Measurements from ENCODE around the gene SCN3A. TPM values are rescaled to one million over a fixed set of nuclear protein-coding genes. Genes with fewer than 3 reads are reported as not detected.

The SCN3A gene
- polyA plus RNA-seq, 1 donor (not counting 4 experiments of a cell fraction or from before 2014, with no cell fraction given), result 0.01 TPM

DNA sequence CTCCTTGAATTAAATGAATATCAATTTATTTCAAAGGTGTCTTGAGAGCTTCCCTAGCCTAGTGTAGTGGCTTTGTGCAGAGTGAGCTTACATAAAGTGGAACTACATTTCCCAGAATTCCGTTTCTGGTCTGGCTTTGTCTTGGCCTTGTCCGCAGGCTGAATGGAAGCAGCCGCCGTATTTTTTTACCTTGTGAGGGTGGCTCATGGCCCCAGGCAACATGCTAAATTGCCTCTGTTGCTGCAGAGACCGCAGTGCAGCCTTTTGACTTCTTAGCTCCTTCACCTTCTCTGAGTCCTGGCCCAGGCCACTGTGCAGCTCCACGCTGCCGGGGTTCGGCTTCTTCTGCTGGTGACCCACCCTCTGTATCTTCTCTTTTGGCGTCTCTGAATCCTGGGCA is 133.8 kb downstream of the SCN3A start:
- dilution Hi-C loops (cut with MboI; ENCODE audit: extremely low pct_ligation_motif_present, low sequenced_read_pairs), result no loop called here
- H3K9me3 ChIP-seq (ENCODE audit: control insufficient read depth, low read depth, low read length), result no peaks in the 10 kb centered on the region
- no peak overlapping the region for H3K4me2 ChIP-seq (ENCODE audit: control insufficient read depth, extremely low read depth, insufficient read depth, low read depth, low read length)
- TF ChIP-seq CTCF (optimal IDR thresholded peaks at IDR 0.05 in 1 of 3, IDR thresholded peaks at IDR 0.05 in 1 of 3, conservative IDR thresholded peaks at IDR 0.05 in 1 of 3; ENCODE audit: extremely low read depth in 1 of 3, insufficient read depth in 2 of 3, low read length in 3 of 3), result no peak
- TF ChIP-seq EZH2 (IDR thresholded peaks at IDR 0.05; ENCODE audit: low read length), result no peak
- no peak overlapping the region for H2AFZ ChIP-seq (ENCODE audit: control insufficient read depth, low read length)
- H3K9me1 ChIP-seq (ENCODE audit: control insufficient read depth, extremely low read depth, insufficient read depth, low read length), result no peaks in the 10 kb centered on the region
- H3K79me2 ChIP-seq (ENCODE audit: control insufficient read depth, insufficient read depth, low read length), result no peaks in the 10 kb centered on the region
- H4K20me1 ChIP-seq (ENCODE audit: control insufficient read depth, extremely low read depth, insufficient read depth, low read length), result no peaks in the 10 kb centered on the region
- H3K36me3 ChIP-seq (ENCODE audit: control insufficient read depth in 2 of 2, extremely low read depth in 1 of 2, insufficient read depth in 2 of 2, low read length in 2 of 2), result no peaks in the 10 kb centered on the region
- H3K4me1 ChIP-seq (ENCODE audit: control insufficient read depth, extremely low read depth, insufficient read depth, low read length), result no peaks in the 10 kb centered on the region
- no peaks in the 10 kb centered on the region for H3K27me3 ChIP-seq (ENCODE audit: control insufficient read depth, extremely low read depth, insufficient read depth, low read length)
- FAIRE-seq, result no peak
- H3K9ac ChIP-seq (ENCODE audit: control insufficient read depth, extremely low read depth, insufficient read depth, low read length), result no peak overlapping the region
- no peak overlapping the region for H3K4me3 ChIP-seq (ENCODE audit: control insufficient read depth in 2 of 3, extremely low read depth in 1 of 3, insufficient read depth in 2 of 3, low read depth in 1 of 3, low read length in 3 of 3)
- DNase-seq (ENCODE audit: low read depth, low spot score), result no peak
- H3K27ac ChIP-seq (ENCODE audit: control insufficient read depth, insufficient read depth, low read length), result no peak overlapping the region

DNA sequence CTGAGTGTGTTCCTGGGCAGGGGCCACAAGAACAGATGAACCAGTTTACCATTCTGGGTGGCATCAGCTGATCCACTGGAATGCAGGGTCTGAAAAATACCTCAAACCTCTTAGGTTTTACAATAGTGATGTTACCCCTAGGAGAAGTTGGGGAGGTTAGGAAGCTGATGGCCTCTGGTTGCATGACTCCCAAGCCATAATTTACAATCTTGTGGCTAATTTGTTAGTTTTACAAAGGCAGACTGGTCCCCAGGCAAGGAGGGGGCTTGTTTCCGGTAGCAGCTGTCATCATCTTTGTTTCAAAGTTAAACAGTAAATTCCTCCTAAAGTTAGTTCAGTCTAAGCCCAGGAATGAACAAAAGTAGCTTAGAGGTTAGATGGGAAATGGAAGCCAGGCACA is 134.7 kb downstream of the SCN3A start:
- no peak for DNase-seq (ENCODE audit: low read depth, low spot score)
- Histone ChIP-seq H3K9me3 (ENCODE audit: control insufficient read depth, low read depth, low read length) (no peaks in the 10 kb centered on the region), H3K4me3 (ENCODE audit: control insufficient read depth in 2 of 3, extremely low read depth in 1 of 3, insufficient read depth in 2 of 3, low read depth in 1 of 3, low read length in 3 of 3) (no peak overlapping the region), H2AFZ (ENCODE audit: control insufficient read depth, low read length) (no peak overlapping the region), H3K79me2 (ENCODE audit: control insufficient read depth, insufficient read depth, low read length) (no peaks in the 10 kb centered on the region), H3K36me3 (ENCODE audit: control insufficient read depth in 2 of 2, extremely low read depth in 1 of 2, insufficient read depth in 2 of 2, low read length in 2 of 2) (no peaks in the 10 kb centered on the region), H3K27me3 (ENCODE audit: control insufficient read depth, extremely low read depth, insufficient read depth, low read length) (no peaks in the 10 kb centered on the region), H4K20me1 (ENCODE audit: control insufficient read depth, extremely low read depth, insufficient read depth, low read length) (no peaks in the 10 kb centered on the region), H3K4me1 (ENCODE audit: control insufficient read depth, extremely low read depth, insufficient read depth, low read length) (no peaks in the 10 kb centered on the region), H3K9ac (ENCODE audit: control insufficient read depth, extremely low read depth, insufficient read depth, low read length) (no peak overlapping the region), H3K4me2 (ENCODE audit: control insufficient read depth, extremely low read depth, insufficient read depth, low read depth, low read length) (no peak overlapping the region), H3K27ac (ENCODE audit: control insufficient read depth, insufficient read depth, low read length) (no peak overlapping the region), H3K9me1 (ENCODE audit: control insufficient read depth, extremely low read depth, insufficient read depth, low read length) (no peaks in the 10 kb centered on the region)
- TF ChIP-seq EZH2 (IDR thresholded peaks at IDR 0.05; ENCODE audit: low read length), result no peak
- TF ChIP-seq CTCF (optimal IDR thresholded peaks at IDR 0.05 in 1 of 3, IDR thresholded peaks at IDR 0.05 in 1 of 3, conservative IDR thresholded peaks at IDR 0.05 in 1 of 3; ENCODE audit: extremely low read depth in 1 of 3, insufficient read depth in 2 of 3, low read length in 3 of 3), result no peak
- dilution Hi-C loops (cut with MboI; ENCODE audit: extremely low pct_ligation_motif_present, low sequenced_read_pairs), result no loop called here
- no peak for FAIRE-seq
